CD4-positive, alpha-beta T cell treated with Interleukin-12 subunit alpha and Interleukin-12 subunit beta, for 1 hour (primary cell): Measurements from ENCODE around the gene PRKAG2.

Source experiments
- DNase-seq: peaks from one replicate; pipeline ENCODE4 v3.0.0-alpha.2; 2020

Gene PRKAG2

DNA sequence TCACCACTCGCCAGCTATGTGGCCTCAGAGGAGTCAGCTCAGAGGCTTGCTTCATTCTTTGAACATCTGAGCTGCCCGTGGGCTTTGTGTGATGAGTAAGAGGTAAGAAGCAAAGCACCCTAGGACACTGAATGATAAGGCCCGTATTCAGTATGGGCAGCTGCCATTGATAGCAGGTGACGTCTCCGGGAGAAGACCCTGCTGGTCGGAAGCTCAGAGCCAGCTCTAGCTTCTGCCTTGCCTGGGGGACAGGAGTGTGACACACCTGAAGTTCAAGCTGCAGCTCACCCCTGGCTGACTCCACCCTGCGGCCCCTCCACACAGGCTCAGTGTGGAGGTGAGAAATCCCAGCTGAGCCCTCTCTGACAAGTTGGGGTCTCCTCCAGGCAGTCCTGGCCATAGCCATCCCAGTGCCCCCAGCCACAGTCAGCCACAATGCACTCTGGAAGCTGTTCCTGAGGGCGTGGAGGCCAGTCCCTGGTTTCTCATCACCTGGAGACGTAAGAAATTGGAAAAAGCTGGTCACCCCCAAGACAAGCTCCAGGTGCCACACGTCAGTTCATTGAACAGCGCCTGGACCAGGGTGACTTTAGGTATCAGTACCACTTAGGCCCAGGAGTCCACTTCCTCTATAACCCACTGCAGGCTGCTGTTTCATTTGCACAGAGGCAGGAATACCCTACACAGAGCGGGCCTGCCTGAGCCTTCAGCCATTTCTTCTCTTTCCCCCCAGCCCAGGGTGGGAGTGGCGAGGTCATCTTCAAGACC lies 192.3 kb downstream of the PRKAG2 start:
- no peak for DNase-seq

DNA sequence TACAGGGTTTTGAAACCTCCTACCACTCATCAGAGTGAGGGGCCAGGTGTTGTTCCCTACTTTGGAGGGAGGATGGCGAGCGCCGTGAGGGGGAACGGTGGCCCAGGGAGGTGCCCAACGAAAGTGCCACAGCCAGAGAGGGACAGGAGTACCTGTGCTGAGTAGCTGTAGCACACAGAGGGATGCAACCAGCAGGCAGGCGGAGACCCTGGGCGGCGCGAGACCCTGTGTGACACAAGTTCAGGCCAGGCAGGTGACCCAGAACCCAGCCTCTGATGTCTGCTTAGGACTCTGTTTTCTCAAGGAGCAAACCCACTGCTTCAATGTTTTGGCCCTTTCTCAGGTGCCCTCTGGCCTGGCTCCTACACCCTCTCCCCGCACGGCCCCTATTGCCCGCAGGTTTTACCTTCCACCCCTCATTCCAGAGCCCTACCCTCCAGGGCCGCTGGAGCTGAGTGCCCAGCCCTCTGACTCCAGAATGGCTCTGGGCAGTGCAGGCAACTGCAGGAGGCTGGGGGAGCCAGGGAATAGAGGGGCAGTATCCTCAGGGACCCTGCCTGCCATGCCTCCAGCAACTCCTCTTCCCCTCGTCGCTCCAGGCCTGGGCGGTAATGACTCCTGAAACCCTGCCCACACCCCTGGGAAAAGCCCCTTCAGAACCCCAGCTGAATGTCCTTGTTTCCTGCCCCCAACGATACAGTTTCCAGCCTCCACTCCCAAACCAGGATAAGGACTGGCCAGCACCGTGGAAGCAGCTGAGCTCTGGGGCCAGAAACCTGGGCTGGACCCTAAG lies 193.1 kb downstream of the PRKAG2 start:
- DNase-seq: no peak

DNA sequence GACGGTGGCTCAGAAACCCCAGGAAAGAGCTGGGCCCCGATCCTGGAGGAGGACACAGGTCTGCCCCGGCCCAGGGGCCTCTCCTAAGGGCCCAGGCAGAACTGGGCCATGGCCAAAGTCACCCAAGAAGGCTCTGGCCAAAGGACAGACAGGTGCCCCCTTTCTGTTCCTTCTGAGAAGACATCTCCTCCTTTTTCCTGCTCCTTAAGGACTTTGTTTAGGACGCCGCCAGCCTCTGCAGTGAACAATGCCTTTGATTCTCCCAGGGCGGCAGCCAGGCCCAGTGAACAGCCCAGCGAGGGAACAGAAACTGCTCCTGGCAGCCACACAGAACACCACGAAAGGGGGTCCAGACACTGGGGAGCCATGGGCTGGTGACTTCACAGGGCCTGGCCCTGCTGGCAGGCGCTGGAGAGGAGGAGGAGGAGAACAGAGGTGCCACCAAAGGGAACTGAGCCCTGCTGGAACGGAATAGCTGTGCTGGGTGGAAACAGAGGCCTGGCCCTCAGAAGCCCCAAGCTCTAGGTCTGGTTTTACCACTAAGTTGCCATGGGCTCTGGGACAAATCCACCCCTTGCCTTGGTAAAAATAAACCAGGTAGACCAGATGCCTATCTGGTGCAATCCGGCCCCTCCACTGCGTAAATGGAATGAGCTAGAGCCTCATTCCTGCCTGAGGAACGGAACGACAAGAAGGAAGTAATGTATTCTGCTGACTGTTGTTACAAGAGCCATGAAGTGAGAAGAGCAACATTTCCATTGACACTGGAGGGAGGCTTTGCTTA lies 193.9 kb downstream of the PRKAG2 start:
- no peak for DNase-seq

DNA sequence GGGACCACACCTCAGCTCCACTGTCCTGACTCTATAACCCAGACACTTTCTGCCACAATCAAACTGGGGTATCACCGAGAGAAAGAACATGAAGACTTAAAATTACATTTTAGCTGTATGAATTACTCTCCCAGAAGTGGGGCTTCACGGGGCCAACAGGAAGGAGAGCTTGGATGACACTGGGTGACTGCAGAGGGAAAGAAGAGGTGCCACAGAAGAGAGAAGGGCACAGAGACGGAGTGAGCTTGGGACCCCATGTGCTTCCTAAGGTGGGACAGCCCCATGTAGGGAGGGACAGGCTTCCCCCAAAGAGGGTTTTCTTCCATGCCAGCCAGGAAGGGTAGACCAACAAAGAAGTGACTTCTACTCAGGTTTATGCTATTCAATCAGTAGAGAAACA lies 195.2 kb downstream of the PRKAG2 start:
- no peak for DNase-seq

DNA sequence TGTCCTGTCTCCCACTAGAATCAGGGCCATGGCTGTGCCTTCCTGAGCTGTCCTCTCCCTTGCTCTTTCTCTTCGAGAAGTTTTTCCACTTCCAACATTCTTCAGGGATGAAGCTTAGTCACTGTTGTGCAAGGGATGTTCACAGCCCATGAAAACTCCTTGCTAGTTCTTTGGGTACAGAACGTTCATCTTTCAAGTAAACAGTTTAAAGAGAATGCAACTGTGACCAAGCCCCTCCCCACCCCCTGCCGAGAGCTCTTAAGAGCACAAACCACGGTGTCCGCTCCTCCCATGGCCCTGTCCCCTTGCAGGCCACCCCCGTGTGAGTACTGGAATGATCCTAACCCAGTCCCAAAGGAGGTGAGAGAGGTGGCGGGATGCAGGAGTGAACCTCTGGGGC lies 196.1 kb downstream of the PRKAG2 start:
- no peak for DNase-seq

DNA sequence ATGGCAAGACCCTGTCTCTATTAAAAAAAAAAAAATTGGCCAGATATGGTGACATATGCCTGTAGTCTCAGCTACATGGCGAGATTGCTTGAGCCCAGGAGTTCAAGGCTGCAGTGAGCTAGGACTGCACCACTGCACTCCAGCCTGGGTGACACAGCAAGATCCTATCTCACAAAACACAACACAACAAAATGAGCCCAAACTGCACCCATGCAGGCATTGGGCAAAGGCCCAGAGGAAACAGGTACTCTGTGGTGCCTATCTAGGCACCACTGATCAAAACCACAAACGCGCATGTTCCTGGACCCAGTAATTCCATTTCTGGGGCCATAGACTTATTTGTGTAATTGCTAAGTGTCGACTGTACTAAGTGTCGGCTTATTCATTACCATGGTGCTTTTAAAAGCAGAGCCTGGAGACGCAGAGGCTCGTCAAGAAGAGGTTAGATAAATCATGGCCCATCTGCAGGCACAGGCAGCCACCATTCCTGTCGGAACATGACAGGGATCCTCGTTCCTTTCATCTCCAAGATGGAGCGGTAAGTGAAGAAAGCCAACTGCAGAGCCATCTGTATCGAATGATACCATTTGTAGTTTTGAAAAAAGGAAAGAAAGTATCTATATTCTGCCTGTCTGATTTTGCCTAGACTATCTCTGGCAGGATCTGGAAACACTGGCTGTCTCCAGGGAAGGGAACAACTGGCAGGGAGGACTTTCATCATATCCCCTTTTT lies 196.9 kb downstream of the PRKAG2 start:
- no peak for DNase-seq

DNA sequence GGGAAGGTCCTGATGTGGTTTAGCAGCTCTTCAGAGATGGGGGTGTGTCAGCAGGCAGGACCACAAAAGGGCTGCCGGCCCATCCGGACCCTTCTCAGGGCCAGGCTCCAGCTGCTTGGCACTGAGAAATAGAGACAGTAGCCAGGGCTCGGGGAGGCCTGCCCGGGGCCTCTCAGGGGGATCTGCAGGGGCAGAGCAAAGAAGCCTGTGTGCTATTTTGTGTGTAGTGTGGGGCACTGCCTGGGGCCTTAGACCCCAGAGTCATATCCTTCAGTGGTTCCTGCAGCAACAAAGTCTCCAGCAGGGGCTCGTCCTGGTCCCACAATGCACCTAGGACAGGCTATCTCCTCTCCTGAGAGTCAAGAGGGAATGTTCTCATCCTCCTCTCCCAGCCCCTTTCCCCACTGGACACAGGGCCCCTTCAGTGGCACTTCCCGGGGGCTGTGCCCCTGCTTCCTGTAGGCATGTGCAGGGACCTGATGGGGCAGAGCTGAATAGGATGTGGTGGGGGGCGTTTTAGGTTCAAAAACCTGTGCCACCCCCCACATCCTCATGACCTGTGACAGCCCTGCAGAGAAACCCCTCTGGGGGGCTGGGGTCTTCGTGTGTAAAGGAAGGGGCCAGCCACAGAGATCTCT lies 197.7 kb downstream of the PRKAG2 start:
- DNase-seq: no peak

DNA sequence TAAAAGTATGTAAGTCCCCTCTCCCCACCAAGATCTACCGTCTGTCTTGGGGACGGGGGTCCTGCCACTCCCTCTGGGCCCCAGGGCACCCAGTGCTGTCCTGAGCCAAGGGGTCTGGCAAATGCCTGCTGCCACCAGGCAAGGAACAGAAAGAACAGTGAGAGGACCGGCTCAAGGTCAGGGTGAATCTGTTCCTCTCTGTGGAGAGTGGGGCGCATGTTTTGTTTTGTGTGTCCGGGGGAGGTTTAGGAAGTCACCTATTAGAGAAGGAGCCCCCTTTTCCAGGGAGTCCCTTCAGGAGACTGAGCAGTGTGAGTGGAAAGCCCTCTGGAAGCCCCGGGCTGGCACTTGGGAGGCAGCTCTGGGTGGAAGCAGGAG lies 198.7 kb downstream of the PRKAG2 start:
- DNase-seq: no peak

DNA sequence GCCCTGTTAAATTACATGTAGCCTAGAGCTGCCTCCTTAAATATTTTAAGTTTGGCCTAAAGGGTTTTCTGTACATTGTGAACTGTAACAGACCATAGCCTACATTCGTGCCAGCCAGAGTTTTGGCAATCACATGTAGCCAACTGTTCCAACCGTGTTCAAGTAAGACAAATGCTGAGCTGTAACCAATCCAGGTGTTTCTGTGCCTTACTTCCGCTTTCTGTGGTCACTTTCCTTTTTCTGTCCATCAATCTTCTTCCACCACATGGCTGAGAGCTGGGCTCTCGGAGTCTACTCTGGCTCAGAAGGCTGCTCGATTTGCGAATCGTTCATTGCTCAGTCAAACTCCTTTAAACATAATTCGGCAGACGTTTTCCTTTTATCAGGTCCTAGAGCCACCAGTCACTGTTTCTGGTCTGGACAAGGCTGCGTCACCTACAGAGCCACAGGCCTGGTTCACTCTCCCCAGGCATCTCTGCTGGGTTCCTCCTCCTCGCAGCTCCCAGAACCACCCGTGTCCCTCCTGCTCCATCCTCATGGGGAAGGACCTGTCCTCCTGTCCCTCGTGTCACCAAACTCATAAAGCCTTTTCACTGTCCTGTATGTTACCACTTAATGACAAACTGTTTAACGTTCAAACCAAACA lies 199.2 kb downstream of the PRKAG2 start:
- DNase-seq: no peak

DNA sequence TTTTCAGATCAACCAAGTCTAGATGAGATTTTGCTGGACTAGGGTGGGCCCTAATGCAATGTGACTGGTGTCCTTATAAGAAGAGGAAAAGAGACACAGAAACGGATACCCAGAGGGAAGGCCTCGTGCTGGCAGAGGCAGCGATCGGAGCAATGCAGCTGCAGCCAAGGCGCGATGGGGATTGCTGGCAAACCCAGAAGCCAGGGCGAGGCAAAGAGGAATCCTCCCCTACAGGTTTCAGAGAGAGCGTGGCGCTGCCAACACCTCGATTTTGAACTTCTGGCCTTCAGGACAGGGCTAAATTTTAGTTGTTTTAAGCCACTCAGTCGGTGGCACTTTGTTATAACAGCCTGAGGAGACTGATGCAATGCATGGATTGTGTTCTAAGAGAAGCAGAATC lies 200.2 kb downstream of the PRKAG2 start:
- DNase-seq: no peak

DNA sequence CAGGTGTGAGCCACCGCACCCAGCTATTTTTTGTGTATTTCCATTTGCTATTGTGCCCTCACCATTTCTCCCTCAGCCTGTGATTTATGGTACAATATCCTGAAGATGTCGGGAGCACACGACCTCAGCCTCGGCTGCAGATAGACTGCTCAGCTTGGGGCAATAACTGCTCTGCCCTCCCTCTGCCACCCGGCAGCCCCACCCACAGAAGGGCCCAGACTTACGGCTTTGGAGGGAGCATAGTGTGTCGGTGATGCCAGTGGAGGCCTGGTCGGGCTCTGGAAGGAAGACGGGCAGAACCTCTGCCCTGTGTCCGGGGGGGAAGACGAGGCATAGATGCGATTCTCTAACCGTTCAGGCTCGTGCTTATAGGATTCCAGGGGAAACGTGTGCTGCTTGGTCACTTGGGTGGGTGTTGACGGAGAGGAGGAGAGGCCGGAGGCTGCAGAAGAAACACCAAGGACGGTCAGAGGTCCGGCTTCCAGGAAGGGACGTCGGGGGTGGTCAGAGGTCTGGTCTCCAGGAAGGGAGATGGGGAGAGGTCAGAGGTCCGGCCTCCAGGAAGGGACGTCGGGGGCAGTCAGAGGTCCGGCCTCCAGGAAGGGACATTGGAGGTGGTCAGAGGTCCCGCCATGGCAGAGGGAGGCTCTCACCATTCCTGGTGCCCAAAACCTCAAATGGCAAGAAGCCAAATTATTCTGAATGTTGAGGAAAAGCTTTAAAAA lies 201.6 kb downstream of the PRKAG2 start:
- DNase-seq: no peak

DNA sequence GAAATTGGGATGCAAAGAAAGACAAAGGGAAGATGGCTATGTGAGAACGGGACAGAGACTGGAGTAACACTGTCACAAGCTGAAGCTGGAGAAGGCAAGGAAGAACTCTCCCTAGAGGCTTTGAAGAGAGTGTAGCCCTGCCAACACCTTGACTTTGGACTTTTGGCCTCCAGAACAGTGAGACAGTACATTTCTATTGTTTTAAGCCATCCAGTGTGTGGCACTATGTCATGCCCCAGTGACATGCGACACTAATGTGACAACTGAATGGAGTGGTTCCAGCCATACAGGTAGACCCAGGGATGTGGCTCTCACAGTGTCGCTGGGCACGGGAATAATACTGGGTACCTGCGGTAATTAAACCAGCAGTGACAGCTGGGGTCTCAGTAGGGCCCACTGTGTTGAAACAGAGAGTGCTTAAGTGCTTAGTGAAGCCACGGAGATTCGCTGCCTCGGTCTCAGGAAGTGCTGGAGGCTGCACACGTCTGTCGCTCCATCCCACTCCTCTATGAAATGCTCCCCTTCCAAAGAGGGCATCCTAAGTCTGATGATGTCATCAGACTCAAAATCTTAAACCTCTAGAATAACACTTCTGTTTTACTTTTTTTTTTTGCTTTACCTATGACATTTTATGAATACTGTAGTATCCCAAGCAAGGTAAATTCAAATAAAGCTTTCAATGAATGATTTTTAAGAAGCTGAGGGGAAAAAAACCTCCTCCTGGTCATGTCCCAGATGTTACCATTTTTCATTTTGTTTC lies 202.6 kb downstream of the PRKAG2 start:
- DNase-seq: no peak

DNA sequence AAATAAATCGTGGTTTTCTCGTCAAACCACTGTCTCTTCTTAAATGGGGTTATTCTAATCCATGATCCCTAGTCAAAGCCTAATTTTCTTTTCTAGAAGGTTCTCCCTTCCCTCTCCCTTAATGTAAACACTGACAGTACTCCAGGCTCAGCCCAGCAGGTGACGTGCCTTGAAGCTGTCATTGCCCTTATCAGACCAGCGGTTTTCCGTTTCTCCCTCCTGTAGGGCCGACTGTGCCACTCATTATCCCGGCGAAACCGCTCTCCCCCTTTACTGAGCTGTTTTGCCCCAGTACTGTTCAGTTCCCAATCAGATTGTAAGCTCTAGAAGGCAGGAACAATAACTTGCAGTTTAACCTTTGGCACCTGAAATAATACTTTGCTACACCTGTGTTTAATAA lies 203.7 kb downstream of the PRKAG2 start:
- no peak for DNase-seq

DNA sequence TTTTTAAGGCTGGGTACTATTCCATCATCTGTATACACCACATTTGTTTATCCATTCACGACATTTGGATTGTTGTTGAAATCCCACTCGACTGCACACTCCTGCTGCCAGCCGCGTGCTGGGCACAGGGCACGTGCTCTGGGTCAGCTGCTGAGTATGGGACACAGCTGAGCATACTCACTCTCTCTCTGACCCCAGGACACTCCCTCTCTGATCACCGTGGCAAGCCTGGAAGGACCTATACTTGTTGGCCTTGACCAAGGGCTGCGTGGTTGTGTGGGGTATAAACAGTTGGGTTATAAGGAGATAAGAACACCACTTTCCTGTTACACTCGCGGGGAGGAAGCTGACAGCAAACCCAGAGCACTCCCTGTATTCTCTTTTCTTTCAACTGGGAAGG lies 204.2 kb downstream of the PRKAG2 start:
- DNase-seq: no peak

DNA sequence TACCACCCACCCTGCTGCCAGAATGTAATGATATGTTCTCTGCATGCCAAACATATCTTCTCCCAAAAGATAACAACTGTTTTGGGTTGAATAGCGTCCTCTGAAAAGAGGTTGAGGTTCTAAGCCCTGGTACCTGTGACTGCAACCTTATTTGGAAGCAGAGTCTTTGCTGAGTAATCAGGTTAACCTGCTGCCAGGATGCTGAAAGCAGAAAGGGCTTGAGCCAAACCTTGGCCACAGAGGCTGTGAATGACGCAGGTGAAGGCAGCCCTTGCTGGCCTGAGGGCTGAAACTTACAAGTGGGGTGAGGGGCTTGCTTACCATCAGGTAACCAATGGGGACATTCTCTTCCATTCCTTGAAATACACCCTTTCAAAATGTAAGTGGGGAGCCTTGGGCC lies 205.4 kb downstream of the PRKAG2 start:
- no peak for DNase-seq

DNA sequence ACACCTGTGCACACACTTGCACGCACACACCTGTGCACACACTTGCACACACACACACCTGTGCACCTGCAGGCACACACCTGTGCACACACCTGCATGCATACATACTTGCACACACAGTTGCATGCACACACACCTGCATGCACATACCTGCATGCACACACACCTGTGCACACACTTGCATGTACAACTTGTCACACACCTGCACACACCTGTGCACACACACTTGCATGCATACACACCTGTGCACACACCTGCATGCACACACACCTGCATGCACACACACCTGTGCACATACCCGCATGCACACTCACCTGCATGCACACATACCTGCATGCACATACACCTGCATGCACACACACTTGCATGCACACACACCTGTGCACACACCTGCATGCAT lies 207.2 kb downstream of the PRKAG2 start:
- no peak for DNase-seq

DNA sequence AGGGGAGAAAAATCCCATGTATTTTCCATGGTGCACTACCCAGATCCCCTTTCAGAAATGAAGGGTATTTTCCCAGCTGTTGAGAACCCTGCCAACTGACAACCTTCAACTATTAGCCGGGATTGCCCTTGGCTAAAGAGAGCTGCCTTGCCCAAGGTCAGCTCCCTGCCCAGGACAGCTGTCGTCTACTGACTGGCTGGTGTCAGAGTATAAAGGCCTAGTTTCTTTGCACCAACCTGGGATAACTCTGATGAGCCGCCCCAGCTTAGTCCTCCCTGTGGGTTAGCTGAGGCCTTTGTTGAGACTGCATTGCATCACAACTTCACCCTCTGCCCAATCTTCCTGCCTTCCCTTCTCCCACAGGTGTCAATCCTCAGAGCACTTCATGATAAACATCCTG lies 210.0 kb downstream of the PRKAG2 start:
- DNase-seq: no peak

DNA sequence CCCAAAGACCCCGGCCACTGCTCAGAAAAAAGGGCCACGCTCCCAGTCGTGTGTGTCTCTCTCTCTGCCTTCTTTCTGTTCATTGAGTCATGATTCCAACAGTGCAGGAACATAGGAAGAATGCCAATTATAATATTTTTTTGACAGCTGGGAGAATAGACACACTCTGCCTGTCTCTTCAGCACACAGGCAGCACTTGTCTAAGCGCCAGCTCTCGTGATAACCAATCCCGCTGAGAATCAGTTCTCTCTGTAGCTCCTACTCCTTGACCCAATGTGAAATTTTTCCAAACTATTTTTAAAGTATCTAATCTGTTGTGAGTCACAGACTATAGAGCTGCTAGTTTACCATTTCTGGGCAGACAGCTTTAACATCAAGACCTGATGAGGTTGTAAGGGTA lies 211.5 kb downstream of the PRKAG2 start:
- DNase-seq: no peak

DNA sequence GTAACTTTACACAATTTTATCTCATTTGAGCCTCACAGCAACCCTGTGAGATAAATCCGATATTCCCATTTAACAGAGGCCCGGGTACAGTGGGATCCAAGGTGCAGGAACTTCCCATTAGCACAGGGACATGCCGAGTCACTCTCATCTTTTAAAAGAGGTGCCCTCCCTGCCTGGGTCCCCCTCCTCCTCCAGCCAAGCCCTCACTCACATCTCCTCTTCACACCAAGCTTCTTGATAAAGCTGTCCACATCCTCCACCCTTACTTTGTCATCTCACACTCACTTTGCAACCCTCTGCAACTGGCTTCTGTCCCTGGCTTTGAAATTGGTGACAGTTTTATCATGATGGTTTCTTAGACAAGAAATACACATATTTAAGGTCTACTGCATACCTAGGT lies 212.6 kb downstream of the PRKAG2 start:
- no peak for DNase-seq

DNA sequence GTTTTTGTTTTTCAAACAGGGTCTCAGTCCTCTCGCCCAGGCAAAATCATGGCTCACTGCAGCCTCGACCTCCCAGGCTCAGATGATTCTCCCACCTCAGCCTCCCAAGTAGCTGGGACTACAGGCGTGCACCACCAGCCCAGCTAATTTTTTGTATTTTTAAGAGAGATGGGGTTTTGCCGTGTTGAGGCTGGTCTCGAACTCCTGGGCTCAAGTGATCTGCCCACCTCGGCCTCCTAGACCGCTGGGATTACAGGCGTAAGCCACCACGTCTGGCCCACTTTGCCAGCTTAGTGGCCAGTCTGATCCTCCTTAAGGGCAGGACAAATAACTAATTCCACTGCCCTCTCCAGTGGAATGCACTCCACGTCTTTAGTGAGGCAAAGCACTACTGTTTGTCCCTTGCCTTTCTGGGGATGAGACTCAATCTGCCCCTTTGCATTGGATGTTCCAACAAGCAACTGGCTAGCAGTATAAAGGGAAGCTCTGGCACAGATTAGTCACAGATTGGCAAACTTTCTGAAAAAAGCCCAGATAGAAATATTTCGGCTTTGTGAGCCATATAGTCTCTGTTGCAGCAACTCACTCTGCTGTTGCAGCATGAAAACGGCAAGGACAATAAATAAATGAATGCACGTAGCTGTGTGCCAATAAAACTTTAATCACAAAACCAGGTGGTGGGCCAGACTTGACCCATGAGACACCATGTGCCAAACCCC lies 213.4 kb downstream of the PRKAG2 start:
- no peak for DNase-seq
